Dermis blood vessel endothelial cell (primary cell): ENCODE results near the gene PRSS12. TPM values are rescaled to one million over a fixed set of nuclear protein-coding genes. Genes with fewer than 3 reads are reported as not detected.

Source experiments
- DNase-seq: peaks from one replicate; pipeline ENCODE4 v3.0.0; 2010
- total RNA-seq: library from RNA; depleted of rRNA; stranded (reverse); fragments of >200 nt; gene quantifications from 2 replicates; pipeline ENCODE4 v1.2.3, GENCODE V29; 2014

Gene PRSS12
- total RNA-seq, 1 donor from 2014 or later, result 0.17 TPM

DNA sequence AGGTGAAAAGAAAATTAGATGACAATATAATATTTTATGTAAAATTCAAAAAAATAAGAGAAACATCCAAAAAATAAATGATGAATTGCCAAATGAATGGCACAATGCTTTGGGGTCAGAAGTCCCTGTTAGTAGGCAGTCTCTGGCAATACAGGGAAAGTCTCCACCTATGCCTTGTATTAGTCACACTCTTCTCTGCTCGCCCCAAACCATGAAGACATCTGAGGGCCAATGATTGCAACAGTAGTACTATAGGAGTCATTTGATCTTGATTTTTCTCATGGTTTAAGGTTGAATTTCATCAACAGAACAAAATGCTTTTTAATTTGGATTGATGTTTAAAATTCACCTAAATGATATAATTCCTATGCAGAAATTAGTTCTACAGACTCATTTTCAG, 3.9 kb upstream of the PRSS12 start:
- DNase-seq, result no peak

DNA sequence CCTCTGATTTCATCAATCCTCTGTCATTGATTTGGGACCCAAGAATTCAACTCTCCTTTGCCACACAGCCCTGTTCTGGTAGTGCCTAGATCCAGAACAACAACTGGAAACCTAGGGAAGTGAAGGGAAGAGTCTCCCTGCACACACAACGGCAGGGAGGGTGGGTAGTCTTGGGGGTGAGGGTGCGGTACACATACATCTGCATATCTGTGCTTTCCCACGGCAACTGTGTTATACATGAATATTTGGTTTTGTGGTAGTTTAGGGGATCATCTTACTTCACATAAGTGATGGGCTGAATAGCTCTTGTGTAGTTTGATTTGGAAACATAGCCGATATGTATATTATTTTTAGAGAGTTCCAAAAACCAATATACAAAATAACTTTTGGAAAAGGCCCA, 3.3 kb upstream of the PRSS12 start:
- DNase-seq, result no peak

DNA sequence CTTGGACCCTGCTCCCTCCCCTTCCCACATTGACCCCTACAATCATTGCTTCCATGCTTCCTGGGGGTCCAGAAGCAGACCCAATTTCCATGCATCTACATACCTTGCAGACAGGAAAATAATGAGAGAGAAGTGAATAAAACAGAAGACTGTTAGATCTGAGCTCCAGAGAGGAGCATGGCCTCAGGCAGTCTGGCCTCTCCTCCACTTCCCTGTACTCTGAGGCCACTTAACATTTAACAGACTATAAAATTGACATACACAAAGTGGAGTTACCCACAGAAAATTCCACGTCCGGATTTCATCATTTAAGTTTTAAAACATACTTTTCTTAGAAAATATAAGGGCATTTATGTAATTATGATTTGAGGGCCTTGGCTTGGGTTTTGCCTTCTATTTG, 2.1 kb upstream of the PRSS12 start:
- DNase-seq, result no peak

DNA sequence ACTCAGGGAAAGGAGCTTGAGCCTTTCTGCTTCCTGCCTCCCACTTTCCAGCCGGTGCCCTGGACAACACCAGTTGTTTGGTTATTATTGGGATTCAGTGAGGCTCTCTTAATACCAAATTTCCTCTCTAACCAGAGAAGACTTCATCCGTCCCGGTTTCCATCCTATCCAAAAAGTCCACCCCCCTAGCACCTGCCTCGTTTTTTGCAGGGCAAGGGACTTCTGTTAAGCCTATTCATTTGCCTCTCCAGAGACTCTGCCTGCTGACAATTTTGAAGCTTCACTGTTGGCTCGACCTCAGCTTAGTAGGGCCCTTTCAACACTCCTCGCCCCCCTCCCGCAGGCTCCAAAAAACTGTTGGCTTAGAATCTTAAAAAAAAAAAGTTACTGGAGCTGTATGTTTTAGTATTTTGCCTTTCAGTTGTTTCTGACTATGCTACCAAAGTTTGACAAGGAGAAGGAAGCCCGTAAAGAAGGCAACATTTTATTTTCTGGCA, 779 bp upstream of the PRSS12 start:
- DNase-seq, result no peak

DNA sequence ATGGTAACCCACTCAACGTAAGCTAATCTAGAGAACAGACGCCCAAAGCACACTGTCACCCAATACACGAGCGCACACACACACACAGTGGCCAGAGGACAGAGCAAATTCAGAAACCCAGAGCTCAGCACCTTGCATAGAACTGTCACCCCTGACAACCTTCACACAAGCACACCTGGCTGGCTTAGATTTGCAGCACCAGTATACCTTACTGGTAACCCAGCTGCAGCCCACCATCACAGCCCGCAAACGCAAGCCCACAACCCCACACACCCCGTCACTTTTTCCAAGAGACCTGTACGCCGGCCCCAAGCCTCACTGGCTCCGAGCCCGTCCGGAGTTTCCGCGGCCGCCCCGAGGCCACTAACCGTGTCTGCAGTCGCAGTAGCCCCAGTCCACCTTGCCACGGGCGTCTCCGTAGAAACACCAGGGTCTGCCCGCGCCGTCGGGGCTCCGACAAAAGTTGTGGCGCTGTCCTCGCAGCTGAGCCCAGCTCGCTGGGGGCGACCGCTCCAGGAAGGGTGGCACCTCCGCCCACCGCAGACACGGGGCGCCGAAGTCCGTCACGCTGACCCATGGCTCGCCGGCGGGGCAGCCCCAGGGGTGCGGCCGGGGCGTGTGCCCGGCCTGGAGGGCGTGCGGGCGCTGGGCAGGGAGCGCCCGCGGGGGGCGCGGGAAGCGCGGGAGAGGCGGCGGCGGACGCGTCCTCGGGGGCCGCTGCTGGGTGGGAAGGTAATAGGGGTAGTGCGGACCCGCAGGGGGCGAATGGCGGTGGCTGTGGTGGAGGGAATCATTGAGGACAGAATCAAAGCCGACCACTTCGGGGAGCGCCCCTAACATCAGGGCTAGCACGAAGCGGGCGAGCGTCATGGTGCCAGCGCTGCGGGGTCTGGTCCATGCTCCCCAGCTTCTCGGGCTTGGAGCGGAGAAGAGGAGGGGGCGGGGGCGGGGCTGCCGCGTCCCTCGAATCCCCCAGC, 664 bp downstream of the PRSS12 start:
- DNase-seq, result peak; percentile 47

DNA sequence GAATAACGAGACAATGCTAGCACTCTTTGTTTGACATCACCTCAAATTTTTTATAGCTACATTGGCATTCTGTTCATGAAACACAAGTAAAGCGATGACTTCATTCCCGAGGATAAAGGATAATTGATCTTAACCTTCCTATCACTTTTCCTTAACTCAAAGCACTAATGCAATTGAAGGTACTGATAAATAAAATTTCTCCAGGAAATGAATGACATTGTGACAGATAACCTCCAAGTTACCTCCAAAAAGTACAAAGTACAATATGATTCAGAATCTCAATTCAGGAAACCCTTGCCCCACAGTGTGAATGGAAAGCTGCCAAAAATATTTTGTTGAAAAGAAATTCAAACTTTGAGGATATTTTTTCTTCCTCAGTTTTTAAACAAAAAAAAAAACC, 1.8 kb downstream of the PRSS12 start:
- DNase-seq, result peak; percentile 20

DNA sequence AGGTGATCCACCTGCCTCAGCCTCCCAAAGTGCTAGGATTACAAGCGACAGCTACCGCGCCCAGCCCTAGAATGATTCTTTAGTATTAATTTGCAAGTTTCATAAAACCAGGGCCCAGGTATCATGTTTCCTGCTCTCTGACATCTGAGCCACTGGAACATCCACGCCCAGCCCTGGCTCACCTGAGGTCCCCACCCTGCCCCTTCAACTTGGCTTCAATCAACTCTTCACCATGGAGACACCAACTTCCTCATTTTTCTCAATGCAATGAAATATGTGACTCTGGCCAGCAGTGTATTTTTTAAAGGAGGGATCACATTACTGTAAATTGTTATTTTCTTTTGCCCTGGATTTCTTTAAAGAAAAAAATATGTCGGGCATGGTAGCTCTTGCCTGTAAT, 3.9 kb downstream of the PRSS12 start:
- DNase-seq, result no peak

DNA sequence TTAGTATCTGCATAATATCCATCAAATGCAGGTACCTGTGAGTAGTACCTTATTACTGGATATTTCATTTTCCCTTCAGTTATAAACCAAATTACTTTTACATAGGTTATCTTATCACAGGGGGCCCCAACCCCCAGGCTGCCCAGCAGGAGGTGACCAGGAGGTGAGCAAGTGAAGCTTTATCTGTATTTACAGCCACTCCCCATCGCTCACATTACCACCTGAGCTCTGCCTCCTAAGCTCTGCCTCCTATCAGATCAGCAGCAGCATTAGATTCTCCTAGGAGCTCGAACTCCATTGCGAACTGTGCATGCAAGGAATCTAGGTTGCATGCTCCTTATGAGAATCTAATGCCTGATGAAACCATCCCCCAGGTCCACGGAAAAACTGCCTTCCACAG, 6.3 kb downstream of the PRSS12 start:
- DNase-seq, result no peak

DNA sequence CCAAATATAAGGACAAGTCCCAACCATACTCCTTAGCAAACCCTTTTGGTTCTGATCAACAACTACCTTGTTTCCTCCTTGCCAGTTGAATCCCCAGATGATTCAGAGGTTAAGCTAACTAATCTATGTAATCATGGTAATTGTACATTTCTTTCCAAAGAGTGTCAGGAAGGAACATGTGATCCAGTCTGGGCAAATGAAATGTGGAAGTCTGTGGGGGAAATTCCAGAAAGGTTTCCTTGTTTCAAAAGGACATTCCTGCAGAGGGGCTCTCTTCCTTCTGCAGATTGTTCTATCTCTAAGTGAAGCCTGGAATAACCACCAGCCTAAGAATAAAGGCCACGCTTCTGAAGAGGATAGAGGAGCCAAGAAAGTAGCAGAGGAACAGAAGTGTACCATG, 7.0 kb downstream of the PRSS12 start:
- DNase-seq, result peak; percentile 68

DNA sequence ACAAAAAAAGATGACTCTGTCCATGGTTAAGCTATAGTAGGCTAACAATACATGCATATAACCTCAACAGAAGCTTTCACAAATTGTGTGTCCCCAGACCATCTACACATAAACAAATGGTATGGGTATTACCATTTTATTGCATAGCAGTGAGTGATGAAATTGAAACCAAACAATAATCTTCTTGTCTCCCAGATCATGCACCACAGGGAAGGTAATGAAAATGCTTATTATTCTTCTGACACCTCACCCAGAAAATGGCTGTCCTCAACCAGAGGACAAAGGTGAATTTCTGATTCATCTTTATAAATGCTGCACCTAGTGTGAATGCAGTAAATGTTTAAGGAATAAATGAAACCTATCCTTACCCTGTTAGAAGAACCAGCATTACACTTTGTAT, 8.0 kb downstream of the PRSS12 start:
- no peak for DNase-seq

DNA sequence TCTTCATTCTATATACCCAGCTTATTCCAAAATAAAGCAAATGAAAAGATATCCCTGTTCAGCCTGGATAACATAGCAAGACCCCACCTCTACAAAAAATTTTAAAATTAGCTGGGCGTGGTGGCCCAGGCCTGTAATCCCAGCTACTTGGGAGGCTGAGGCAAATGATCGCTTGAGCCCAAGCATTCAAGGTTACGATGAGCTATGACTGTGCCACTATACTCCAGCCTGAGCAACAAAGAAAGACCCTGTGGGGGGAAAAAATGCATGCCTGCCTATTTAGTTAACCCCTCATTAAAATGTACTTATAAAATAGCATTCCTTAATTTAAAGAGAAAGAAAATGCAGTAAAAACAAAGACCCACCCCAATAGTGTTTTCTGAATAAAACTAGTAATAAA, 9.3 kb downstream of the PRSS12 start:
- no peak for DNase-seq

DNA sequence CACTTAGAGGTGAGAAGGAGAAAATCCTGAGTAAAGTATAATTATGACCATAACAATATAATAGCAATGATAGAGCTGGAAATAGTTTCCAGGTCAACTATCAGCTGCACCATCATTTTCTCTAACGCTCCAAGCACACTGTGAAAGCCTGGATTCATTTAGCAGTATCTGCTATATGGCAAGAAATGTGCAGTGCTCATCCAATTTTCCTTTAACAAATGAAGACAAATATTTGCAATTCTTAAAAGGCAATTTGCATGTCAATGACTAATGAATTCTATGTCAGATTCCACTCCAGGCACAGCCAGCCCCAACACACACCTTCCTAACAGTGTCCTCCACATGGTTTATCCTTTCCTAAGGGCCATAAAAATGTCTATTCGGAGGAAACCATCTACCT, 12.7 kb downstream of the PRSS12 start:
- no peak for DNase-seq

DNA sequence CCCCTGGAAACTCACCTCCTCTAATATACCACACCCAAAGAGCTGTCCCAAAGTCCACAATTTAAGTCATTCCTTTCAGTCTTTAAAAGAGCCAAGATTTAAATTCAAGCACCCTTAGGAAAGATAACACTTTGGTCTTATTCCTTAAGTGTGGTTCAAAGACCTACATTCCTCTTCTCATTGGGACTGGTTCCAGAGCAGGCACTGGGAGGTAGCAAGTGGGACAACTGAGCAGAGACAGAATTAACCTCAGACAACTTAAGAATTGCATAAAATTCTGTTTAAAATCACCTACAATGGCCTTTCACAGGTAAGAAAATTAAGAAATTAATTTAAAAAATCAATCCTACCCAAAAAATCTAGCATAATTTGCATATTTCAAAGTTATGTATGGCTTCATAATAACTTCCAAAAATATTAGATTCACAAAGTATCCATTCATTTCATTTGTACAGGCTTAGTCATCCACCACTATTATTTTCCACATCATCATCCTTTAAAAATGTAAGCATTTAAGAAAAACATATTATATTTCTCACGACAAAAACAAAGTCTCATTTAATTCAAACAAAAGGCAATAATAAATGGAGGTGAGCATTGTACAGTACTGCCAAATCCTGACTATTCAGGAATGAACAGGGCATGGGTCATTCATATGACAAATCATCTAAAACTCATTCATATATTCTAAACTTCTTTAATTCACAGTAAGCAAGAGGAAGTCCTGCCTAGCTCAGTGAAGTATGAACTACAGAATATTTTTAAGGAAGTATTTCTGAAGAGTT, 13.6 kb downstream of the PRSS12 start:
- DNase-seq, result peak; percentile 63

DNA sequence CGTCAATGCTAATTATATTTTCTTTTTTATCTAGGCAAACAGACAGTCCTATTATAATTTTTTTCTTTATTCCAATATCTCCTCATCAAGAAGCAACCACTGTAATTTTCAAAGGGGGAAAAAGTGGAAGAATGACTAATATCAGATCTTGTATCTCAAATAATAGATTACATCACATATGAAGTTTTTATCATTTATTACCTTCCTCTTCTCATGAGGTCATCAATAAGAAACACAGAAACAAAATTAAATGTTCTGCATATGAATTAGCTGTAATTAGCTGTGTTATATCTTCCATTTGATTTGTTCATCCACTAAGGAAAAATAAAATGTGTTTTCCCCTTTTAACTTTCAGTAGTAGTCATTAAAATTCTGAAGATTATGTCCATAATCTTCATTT, 14.3 kb downstream of the PRSS12 start:
- DNase-seq, result no peak

DNA sequence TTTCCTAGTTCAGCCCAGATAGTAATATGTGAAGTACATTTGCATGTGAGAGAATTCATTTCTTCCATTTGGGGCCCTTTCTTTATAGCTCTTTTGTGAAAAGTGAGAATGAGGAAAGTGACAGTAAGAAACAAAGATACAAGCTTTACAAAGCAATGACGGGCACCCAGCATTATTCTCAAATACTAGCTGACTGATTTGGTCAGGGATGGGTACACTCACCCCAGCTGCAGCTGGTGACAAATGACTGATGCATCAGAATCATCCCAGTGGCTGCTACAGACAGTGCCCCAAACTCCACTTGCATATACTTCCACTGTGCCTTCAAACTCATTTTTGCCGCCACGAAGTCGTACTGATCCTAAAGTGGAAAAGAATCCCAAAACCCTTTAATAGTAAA, 14.8 kb downstream of the PRSS12 start:
- DNase-seq, result no peak

DNA sequence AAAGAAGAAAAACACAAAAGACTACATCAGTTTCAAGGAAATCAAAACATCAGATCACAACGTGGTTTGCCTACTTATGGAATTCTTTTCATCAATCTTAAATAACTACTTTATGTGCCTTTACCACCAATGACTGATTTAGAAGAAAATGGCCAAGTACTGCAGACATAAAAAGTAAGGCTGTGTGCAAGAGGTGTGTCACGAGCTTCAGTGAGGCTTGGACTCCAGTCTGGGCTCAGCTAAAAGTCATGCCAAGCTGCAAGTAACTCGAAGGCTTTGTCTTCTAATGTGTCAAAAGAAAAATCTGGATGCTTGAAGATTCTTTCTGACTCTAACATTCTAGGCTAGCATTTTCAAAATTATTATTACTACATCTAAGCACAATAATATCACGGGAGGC, 17.0 kb downstream of the PRSS12 start:
- DNase-seq, result no peak

DNA sequence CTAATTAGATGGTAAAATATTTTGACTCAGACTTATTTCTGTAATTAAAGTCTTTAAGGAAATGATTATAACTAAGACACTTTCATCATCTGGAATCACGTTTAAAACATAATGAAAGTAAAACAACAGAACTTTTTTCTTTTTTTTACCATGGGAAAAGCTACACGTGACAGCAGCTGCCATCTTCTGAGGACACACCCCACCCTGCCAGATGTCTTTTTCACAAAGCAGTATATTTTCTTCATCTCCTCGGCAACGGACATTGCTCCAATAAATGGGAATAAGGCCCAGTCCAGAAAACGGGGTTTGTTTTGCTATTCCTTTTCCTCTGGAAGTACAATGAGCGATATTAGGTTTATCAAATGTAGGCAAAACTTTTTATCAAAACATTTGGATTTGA, 17.5 kb downstream of the PRSS12 start:
- no peak for DNase-seq

DNA sequence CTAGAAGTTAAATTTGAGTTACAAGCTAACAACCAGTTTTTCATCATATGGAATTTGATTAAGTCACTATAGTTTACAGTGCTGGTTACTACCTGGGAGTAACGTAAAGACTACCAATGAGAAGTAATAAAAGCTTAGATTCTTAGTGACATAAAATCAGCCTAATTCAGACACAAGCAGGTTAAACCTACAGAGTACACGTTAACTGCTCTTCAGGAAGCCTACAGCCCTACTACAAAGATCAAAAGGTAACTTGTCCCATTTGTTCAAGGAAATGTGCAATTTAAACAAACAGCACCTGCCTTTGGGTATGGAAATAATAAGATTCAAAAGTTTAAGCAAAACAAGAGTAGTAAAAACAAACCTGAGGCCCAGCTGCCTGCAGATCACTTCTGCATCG, 21.5 kb downstream of the PRSS12 start:
- no peak for DNase-seq

DNA sequence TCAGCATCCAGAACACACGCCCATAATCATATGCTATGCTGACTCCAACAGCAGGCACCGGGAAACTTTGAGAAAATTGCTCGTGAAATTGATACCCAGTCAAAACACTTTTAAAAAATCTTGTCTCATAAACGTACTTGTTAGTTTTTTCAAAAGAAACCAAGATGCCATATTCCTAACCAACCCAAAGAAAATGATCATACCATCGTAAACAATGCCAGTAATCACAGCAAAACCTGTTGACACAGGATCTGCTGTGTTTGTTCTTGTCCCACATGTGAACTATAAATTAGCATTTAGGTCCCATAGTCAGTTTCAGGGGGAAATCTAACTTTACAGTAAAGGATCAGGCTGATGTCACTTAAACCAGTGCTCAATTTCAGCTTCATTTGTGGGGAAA, 23.0 kb downstream of the PRSS12 start:
- DNase-seq, result no peak

DNA sequence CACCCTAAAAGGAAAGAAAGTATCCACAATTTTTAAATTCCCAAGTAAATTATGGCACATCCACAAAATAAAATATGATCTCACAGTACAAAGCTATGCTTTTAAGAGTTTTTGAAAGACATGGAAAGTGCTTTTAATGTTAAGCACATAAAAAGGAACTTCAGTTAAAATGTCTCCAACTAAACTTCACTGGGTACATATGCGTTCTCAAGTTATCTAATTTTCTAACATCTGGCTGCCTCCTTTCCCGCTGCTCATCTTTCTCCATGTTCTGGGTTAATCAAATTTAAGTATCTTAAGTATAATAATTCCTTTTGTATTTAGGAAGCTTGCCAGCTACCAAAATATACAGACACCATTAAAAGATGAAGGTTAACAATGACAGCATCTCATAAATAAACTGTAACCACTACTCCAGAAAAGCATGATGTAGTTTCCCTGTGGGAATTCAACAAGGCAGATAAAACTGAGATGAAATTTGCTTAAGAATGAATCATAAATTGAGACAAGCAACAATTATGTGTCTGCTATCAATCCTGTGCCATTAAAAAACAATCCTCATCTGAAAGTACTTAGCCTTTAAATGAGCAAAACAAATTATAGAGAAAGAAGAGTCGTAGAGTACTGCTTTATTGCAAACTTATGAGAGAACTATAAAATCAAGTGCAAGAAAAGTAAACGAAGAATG, 25.1 kb downstream of the PRSS12 start:
- DNase-seq, result no peak

DNA sequence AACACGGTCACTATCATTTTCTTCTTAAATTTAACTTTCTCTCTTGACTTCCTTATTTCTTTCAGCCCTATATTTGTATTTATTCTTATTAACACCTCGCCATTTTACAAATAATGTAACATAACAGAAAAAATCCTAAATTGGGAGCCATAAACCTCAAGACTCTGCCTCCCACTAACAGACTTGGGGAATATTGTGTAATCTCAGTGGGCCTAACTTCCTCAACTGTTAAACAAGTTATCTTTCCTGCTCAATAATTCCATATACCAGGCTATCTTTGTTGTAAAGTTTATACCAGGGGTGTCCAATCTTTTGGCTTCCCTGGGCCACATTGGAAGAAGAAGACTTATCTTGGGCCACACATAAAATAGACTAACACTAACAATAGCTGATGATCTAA, 26.2 kb downstream of the PRSS12 start:
- DNase-seq, result no peak

DNA sequence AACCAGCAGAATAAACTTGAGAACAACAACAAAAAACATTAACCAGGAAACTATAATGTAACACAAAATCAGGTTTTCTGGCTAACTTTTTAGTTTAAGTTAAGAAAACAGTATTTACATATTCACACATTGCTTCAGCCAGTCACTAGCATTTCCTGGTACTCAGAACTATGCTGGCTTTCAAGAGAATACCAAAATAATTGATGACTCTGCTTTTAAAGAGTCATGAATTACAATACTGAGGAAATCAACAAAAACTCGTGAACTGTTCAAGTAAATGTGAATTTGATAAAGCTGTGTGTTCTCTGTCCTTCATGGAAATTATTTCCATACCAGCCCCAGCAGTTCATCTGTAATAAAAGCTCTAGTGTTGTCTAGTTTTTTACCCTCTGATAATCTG, 27.4 kb downstream of the PRSS12 start:
- DNase-seq, result no peak

DNA sequence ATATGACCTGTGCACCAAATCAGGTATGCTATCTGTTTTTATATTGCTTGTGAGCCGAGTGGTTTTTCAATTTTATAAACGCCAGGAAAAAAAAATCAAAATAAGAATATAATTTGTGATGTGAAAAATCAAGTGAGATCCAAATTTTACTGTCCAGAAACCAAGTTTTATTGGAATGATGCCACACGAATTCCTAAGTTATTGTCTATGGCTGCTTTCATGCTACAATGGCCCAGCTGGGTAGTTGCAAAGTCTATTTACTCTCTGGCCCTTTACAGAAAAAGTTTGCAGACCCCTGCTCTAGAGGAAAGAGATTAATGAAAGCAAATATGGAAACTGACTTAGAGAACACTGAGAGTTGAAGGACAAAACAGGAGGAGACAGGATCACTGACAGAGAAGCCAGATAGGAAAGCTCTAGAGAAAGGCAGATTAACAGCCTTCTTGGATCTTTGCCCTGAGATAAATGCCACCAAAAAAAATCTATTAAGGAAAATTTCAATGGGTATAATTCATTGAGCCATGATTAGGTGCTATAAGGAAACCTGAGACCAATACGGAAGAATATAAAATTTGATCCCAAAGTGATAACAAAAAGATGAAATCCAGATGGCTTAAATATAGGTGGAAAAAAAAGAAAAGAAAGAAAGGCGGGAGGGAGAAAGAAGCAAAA, 29.8 kb downstream of the PRSS12 start:
- no peak for DNase-seq
